GM19099 (cell line): ENCODE data around the gene KCNN3.

Experiments
- POLR2A ChIP-seq: IDR thresholded peaks from 3 replicates; pipeline ENCODE4 v1.6.1; 2011; ENCODE audit warnings: low read depth; ENCODE audit not compliant: insufficient read length; ENCODE audit errors: extremely low read depth

KCNN3 gene

DNA sequence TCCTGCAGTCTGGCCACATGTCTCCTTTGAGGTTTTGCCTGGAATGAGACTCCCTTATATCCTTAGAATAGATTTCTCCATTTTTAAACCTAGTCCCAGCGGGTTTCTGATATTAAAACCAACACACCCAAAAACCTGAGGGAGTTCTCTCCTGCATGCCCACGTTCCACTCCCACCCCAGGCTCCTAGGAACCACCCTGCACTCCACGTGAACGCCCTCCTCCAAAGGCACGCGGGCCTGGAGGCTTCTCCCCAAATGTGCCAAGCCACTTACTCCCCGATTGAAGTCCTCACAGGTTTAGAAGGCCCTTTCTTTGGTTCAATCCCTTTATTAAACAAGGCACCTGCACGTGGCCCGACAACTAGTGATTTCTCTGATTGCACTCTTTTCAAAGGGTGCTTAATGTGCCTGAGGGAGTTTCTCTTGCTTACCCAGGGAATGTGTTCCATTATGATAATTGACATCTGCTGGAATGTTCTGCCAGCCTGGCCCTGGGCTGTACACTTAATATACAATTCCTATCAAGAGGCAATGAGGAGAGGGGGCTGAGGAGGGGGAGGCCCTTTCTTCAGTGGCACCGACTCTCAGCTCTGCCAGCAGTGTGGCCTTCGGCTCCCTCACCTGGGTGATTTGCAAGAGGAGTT, 157.8 kb downstream of the KCNN3 start:
- no peak for TF ChIP-seq POLR2A

DNA sequence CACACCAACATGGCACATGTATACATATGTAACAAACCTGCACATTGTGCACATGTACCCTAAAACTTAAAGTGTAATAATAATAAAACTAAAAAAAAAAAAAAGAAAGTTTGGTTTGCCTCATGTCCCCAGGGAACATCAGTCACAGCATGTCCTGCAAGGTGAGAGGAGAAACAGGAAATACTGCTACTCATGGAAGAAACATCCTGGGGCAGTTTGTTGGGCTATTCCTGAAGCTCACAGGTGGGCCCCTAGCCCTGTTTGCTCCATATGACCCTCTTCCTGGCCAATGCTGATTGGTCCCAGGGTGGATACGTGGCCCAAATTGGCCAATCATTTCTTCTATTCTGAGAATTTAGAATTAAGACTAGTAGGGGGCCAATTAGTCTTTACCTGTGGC, 158.7 kb downstream of the KCNN3 start:
- no peak for TF ChIP-seq POLR2A

DNA sequence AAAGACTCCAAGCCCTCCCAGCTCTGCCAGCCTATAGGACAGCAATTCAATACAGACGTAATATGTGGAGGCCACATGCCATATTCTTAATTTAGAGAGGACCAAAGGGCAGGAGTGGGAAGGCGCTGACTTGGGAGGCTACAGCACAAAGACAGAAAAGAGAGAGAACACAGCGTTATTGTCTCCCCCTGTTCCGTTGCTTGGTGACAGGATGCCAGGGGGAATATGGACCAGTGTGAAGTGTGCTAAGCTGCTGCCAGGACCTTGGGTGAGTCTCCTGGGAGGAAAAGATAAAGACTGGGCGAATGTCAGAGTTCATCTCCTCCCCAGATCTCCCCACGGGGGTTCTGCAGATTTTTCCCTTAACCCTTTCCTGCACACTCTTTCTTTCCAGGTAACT, 160.0 kb downstream of the KCNN3 start:
- TF ChIP-seq POLR2A: no peak

DNA sequence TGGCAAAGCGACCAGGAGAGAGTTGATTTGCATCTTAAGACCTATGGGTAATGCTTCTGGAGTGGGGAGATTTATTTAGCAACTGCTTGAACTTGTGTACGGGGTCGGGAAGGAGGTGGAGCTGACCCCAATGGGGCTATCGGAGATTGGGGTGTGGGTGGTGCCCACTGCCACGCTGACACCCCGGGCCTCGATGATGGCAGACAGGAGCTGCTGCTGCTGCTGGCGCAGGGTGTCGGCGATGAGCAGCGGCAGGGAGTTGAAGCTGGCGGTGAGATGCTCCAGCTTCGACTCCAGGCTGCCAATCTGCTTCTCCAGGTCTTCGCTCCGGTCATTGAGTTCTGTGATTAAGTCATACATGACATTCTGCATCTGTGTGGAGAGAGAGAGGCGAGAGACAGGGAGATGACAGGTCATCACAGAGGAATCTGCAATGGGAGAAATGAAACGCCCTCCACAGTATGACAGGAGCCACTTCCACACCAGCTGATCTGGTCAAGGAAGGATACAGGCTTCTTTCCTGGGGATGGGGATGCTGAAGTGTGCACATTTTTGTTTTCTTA, 162.1 kb downstream of the KCNN3 start:
- TF ChIP-seq POLR2A: no peak

DNA sequence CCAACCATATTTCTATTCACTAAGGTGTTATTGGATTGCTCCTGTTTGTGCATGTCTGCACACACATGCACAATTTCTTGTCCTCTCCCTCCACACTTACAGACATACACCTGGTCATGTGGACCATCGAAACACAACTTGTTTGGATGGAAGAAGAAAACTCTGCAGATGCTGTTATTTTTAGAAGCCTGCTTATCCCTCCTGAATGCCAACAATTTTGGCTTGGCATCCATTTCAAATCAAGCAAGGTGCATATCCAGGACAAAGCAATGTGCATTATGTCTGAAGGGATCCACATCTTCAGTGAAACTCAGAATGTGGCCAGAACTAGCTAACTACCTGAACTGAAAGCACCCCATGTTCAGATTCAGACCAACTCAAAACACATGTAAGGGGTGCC, 163.2 kb downstream of the KCNN3 start:
- TF ChIP-seq POLR2A: no peak

DNA sequence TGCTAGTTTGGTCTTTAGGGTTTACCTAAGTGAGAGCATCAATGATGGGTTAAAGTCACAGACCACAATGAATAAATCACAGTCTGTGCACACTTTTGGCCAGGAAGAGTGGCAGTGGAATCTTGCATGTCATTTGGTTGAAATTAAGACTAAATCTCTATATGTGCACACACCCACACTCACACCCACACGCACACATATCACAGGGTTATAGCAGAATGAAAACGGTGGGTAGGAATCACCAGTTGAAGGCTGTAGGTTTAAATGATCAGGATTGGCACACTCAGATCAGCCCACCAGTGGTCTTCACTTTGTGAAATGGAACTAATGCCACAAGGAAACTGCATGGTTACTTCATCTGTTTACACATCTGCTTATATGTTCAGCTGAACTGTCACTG, 164.5 kb downstream of the KCNN3 start:
- no peak for TF ChIP-seq POLR2A

DNA sequence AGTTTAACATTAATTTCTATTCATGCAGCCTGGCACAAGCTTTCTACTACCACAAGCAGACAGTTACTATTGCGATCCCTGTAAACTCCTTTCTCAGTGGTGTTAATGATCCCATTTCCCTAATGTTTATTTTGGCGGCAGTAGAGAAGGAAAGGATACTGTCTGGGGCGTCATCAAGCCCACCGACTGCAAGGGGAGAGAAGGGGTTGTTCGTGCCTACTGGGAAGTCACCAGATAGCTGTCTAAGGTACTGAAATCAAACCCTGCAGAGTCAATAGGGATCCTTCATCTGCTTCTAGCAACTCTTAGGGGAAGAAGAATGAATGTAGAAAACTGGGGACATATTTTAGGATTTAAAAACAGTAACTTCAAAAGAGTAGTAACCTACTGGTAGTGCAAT, 166.9 kb downstream of the KCNN3 start:
- TF ChIP-seq POLR2A: no peak

DNA sequence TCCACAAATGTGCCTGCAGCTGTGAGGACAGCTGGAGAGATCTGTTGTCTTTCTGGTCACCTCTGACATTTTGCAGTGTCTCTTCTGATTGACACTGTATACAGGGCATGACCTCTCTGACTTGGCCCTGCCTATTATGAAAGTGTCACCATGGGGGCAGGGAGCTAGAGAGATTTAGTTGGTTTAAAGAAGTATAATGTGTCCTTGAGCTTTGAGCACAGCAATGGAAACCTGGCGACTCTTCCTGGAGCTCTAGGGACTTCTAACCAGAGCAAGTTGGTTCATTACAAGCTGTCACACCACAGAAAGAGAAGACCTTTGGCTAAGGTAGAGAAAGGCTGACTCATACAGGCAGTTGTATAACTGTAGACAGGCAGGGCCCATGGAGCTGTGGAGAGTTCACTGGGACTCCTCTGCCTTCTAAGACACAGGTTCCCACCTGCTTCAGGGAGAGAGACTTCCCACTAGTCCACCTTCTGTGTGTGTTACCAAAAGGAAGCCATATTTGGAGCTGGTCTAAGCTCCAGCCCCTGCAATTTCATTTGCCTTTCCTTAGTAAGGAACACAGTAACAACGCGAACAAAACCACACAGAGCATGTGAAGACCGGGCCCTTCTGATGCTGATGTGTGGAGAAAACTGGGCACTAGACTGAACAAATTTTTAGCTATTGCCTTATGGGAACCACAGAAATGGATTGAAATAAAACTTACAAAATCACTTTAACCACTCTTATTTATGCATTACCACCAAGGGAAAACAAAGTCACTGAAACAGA, 171.6 kb downstream of the KCNN3 start:
- no peak for TF ChIP-seq POLR2A

DNA sequence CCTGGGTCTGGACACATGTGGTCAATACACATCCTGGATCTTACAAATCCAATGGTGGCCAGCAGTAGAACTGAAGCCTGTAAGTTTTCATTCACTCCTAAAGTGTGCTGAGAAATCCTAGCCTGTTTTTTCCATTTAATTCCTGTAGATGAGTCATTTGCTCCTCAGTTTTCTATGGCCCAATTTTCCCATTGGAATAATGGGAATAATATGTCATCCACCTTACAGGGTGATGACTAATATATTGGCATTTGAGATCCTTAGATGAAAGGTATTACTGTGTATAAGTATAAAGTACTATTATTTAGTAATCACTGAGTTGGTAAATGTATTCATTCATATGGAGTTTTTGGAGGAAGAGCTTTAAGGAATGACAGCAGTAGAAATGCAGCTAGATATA, 172.4 kb downstream of the KCNN3 start:
- no peak for TF ChIP-seq POLR2A

DNA sequence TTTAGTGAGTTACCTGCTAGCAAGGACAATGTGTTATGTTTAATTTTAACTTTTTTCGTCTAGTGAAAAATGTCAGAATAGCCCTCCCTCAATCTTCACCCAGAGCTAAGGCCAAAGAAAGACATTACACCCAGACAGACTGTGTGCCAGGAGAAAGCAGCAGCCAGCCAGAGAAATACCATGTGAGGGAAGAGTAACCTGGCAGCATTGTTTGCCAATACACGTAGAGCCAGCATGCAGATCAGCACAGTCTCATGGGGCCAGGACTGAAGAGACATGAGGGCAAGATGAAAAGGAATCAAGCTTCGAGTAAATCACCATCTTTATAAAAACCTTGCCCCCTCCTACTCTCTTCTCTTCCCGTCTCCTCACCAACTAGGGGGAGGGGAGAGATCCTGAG, 173.6 kb downstream of the KCNN3 start:
- TF ChIP-seq POLR2A: no peak

DNA sequence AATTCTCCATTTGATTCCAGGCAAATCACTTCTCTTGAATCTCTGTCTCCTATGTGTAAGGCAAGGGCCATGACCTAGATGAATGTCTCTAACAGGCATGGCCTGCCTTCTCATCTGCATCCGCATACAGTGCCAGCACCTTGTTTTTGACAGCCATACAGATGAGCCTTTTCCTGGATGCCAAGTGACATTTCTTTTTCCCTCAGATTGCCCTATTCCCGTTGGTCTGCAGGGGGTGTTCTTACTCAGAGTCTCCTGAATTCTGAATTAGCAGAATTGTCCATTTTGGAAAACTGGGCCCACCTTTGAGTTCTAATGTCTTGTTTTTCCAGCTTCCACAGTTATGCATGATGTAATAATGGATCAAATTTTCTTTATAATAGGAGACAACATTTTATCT, 174.1 kb downstream of the KCNN3 start:
- TF ChIP-seq POLR2A: no peak

DNA sequence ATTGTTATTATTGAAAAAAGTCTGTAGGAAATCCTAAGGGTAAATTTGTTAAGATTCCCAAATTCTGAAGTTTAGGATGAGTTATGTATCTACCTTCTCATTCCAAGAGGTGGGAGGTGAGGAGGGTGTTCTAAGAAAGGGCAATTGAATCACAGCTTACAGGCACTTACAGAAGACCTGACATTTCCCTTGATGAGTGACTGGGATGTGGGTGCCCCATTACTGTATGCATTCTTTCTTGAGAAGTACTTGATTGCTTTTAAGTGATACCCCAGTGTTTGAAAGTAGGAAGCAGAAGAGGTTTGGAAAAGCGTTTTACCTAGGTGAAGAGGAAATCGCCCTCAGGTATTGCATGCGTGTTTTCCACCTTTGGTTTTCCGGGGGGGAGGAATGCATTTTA, 175.1 kb downstream of the KCNN3 start:
- no peak for TF ChIP-seq POLR2A

DNA sequence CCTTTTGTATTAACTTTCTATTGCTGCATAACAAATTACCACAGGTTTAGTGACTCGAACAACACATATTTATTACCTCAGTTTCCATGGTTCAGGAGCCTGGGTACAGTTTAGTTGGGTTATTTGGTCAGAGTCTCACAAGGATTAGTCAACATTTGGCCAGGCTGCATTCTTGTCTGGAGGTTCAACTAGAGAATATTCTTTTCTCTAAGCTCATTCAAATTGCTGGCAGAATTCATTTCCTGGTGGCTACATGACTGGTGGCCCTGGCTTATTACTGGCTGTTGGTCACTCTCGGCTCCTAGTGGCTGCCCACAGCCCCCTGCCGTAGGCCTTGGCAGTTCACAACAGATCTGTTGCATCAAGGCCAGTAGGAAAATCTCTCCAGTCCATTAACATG, 181.0 kb downstream of the KCNN3 start:
- TF ChIP-seq POLR2A: no peak

DNA sequence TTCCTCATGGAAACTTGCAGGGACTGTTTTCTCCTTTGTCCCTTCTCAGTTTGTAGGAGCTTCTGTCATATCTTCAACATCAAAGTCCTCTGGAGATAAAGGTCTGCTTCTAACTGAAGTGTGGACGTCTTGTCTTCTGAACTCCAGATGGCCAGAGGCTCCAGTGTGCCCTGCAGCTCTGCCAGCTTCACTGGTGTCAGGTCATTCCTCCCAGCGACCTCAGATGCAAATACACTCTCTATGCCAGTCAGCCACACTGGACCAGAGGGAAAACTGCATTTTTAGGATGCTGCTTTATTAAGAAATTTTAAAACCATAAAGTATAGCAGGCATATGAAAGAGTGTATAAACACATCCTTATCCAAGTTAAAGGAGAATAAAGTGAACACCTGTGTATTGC, 183.6 kb downstream of the KCNN3 start:
- TF ChIP-seq POLR2A: no peak

DNA sequence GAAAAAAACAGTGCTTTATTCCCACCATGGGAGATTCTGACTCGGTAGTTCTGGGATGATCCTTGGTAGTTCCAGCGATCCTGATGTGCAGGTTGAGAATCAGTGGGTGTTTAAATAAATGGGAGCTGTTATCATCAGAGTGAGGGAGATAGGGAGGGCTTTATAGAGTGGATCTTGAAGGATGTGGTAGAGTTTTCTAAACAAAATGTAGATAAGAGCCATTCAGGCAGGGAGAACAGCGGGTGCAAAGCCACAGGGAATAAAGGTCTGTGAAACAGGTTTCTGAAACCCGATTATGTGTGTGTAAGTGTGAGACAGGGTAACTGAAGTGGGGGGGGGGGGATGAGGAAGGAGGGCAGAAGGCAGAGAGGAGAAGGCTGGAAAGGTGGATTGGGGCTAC, 186.3 kb downstream of the KCNN3 start:
- no peak for TF ChIP-seq POLR2A

DNA sequence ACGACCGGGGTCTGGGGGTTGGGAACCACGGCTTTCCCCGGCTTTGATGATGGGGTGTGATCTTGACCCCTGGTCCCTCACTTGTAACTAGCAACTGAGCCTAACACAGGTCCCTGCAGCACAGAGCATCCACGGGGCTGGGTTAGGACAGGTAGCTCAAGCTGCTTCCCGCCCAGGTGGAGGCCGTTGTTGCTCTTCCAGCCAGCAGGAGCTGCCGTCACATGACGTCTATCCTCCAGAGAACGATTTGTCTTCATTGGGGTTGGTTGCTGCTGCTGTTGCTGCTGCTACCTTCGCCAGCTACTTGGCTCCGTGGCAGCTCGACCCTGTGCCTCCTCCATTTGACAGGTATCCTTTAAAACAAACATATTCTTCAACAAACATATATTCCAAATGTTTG, 187.8 kb downstream of the KCNN3 start:
- TF ChIP-seq POLR2A: no peak
